Fibroblast of peridontal ligament (primary cell): ENCODE measurements around the gene PDXK.
A peak's percentile ranks its signal among the peaks of the same experiment; 100 is the strongest.
"Not testable (repeated sequence)": the region's sequence is repeated elsewhere in the genome, so short reads cannot be mapped to it uniquely, and the experiment has no call there.

Experiments
- DNase-seq: peaks from one replicate; pipeline ENCODE4 v3.0.0-alpha.2; 2010; ENCODE audit errors: extremely low read depth

Gene PDXK

GRCh38 chr21:43697758-43698643 is 20.9 kb upstream of the PDXK start:
- peak; percentile 61 for DNase-seq

- DNase-seq = not testable (repeated sequence)
Measured at GRCh38 chr21:43699492-43699777, 19.5 kb upstream of the PDXK start.

GRCh38 chr21:43699933-43700599 is 18.9 kb upstream of the PDXK start:
- DNase-seq = no peak

GRCh38 chr21:43701936-43702784 is 16.8 kb upstream of the PDXK start:
- DNase-seq = no peak

GRCh38 chr21:43702785-43703034 is 16.2 kb upstream of the PDXK start:
- peak; percentile 20 for DNase-seq

GRCh38 chr21:43703035-43703880 is 15.7 kb upstream of the PDXK start:
- DNase-seq = peak; percentile 93

- DNase-seq = no peak
Measured at GRCh38 chr21:43707462-43707861, 11.5 kb upstream of the PDXK start.

GRCh38 chr21:43708745-43709381 is 10.1 kb upstream of the PDXK start:
- no peak for DNase-seq

- DNase-seq = no peak
Measured at GRCh38 chr21:43712268-43712942, 6.5 kb upstream of the PDXK start.

GRCh38 chr21:43713123-43713522 is 5.8 kb upstream of the PDXK start:
- not testable (repeated sequence) for DNase-seq

- peak; percentile 74 for DNase-seq
Measured at GRCh38 chr21:43716376-43717165, 2.4 kb upstream of the PDXK start.

- DNase-seq = no peak
Measured at GRCh38 chr21:43717166-43717853, 1.6 kb upstream of the PDXK start.

GRCh38 chr21:43717967-43718871 is 710 bp upstream of the PDXK start:
- no peak for DNase-seq

- no peak for DNase-seq
Measured at GRCh38 chr21:43719748-43720538, 1.0 kb downstream of the PDXK start.

- DNase-seq = no peak
Measured at GRCh38 chr21:43720539-43721166, 1.7 kb downstream of the PDXK start.

- peak; percentile 39 for DNase-seq
Measured at GRCh38 chr21:43721206-43721605, 2.3 kb downstream of the PDXK start.

- DNase-seq = no peak
Measured at GRCh38 chr21:43721939-43722338, 3.0 kb downstream of the PDXK start.
